GM13977 (cell line): ENCODE measurements around the gene GPATCH11.

Source experiments
- DNase-seq: peaks from one replicate; pipeline ENCODE4 v3.0.0; 2012; ENCODE audit warnings: low spot score
- in situ Hi-C: fragments of 300-500 bp; cut with MboI; formaldehyde crosslinking; loops from one replicate; pipeline ENCODE4 v1.12.0; 2022; ENCODE audit warnings: low sequenced_read_pairs, low pct_unique_long_range_greater_than_20kb, mixed read lengths, inconsistent platforms; ENCODE audit not compliant: unreplicated experiment
- TF ChIP-seq, protein P1 (sequence below): IDR thresholded peaks from 2 replicates; pipeline ENCODE4 v1.5.1; 2012; ENCODE audit warnings: mild to moderate bottlenecking, control low read depth; ENCODE audit not compliant: insufficient read depth; ENCODE audit errors: extremely low read depth, missing control alignments

The GPATCH11 gene

DNA sequence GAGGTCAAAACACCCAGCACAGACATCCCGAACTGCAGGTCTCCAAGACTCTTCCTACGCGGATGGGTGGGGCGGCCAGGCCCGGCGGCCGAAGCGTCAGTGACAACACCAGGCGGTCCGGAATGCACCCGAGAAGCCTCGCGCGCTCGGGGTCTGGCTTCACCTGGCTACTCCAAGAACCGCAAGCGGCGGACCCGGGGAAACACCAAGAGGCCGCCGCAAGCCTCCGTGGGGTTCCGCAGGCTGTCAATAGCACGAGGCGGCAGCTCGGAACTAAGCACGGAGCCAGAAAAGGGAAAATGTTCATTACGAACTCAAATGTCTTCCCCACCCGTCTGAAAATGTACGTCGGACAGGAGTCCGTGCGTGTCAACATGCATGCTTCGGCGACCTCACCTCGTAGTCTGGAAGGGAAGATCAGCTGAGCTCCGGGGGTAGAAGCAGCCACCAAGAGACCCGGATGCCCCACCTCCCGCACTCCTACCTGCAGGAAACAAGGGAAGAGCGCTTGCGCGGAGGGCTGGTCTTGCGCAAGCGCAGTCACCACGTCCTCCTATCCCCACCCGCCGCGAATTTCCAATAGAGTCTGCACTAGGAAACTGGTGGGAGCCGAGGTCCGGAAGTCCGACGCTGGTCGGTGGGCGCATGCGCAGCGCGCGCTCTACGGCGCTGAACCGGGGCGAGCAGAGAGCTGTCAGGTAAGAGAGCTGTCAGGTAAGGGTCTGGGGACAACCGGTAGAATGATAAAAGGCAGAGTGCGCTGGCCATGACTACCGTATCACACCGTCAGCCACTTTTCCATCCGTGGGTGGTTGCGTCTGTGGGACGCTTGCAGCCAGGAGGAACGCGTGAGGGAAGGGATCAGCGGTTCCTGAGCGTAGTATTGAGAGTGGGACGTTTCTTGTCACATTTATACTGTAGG, at the start of gene GPATCH11, which contains the start of gene HEATR5B:
Gene GPATCH11, plus strand, starts transcription at position 646 of the 922 bp plus-strand sequence. CDS start 3,864 bp downstream, outside the sequence.
Gene HEATR5B, minus strand, starts transcription at position 500 of the 922 bp plus-strand sequence. CDS start 958 bp downstream, outside the sequence.
- DNase-seq: peak; percentile 91
- in situ Hi-C loops: no loop called here
- TF ChIP-seq, protein P1, sequence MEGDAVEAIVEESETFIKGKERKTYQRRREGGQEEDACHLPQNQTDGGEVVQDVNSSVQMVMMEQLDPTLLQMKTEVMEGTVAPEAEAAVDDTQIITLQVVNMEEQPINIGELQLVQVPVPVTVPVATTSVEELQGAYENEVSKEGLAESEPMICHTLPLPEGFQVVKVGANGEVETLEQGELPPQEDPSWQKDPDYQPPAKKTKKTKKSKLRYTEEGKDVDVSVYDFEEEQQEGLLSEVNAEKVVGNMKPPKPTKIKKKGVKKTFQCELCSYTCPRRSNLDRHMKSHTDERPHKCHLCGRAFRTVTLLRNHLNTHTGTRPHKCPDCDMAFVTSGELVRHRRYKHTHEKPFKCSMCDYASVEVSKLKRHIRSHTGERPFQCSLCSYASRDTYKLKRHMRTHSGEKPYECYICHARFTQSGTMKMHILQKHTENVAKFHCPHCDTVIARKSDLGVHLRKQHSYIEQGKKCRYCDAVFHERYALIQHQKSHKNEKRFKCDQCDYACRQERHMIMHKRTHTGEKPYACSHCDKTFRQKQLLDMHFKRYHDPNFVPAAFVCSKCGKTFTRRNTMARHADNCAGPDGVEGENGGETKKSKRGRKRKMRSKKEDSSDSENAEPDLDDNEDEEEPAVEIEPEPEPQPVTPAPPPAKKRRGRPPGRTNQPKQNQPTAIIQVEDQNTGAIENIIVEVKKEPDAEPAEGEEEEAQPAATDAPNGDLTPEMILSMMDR: no peak

DNA sequence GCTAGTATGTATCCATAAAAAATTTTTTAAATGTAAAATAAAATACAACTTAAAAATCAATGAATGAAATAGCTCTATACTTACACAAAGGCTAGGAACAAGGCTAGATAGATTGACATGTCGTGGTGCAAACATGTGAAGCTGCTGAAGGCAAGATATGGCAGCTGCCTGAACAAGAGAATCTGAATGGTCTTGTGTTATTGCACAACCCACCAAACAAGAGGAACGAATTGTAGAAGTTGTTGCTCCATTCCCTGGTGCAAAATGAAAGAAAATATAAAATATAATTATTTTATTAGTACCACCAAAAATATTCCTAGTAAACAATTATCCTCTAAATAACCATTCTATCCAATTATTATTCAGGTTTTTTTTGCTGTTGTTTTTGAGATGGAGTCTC, 46.5 kb upstream of the GPATCH11 start:
- DNase-seq: no peak
- TF ChIP-seq, protein P1: no peak
- in situ Hi-C loops: no loop called here

DNA sequence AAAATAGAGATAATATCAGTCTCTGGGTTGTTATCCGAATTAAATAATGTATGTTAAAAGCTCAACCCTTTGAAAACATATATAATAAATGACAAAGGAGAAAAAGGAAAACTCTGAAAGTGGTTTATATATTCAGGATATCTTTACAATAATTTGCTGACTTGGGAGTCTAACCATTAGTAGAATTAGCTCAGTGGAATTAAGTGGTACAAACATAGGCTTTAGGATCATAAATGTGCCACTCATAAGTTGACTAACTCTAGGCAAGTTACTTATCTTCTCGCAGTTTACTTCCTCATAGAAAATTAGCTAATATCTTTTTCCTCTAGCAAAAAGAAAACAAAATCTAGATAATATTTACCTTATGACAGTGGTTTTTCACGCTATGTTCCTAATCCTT, 44.7 kb upstream of the GPATCH11 start:
- DNase-seq: no peak
- TF ChIP-seq, protein P1: no peak
- in situ Hi-C loops: no loop called here

DNA sequence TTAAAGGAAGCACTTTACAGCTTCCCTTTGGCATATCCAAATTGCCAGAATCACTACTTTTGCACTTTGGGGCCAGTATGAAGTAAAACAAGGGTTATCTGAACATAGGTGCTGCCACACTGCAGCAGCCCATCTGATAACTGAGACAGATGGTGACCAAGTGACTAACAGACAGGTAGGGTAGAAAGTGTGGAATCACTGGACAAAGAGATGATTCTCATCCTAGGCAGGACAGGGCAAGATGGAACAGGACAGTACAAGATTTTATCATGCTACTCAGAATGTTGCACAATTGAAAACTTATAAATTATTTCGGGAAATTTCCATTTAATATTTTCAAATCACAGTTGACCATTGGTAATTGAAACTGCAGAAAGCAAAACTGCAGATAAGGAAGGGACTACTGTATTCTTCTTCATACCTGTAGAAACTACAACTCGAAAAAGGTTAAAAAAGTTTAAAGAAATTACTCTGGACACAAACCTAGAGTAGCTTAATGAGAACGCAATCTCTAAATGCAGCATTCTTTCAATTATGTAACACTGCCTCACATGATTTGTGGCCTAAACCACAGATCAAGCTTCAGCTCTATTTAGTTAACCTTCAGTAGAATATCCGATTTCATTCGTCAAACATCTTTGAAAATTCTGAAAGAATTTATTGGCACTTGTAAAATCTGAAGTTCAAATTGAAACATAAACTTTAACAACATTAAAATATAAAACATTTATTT, 31.6 kb upstream of the GPATCH11 start:
- DNase-seq: no peak
- in situ Hi-C loops: no loop called here
- TF ChIP-seq, protein P1: no peak

DNA sequence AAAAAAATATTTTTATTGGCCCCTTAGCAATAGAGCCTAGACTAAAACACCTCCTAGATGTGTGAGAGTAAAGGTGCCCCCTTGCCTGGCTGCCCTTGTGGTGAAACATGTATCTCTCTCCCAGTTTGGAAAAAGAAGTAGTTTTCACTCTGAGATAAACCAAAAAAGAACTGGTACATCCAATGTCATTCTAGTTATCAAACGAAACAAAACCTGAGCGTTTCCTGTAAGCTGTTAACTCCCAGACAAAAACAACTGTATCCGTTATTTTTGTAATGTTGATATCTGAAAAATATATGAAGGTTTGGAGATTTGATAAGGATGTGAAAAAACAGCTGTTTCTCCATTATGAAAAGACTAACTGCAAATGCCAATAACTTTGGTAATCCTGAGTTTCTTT, 24.5 kb upstream of the GPATCH11 start:
- TF ChIP-seq, protein P1: no peak
- no peak for DNase-seq
- in situ Hi-C loops: no loop called here

DNA sequence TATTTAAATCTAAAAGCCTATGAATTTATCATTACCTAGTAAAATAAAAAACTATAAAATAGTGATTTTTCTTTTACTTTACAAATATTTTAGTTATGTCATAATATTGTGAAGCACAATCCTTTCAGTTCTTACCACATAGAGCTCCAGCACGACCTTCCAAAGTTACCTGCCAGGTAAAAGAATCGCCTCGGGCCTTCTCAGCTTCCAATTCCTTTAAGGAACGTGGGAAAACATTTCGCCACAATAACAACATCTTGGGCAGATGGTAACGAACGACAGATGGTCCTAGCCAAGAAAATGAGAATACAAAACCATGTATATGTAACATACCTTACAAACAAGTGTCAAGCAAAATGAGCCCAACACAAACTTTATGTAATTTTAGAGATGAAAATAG, 23.9 kb upstream of the GPATCH11 start:
- in situ Hi-C loops: no loop called here
- TF ChIP-seq, protein P1: no peak
- DNase-seq: no peak
